ENCODE measurements around the gene DNAJB13. TPM values are rescaled to one million over a fixed set of nuclear protein-coding genes. Genes with fewer than 3 reads are reported as not detected.
A peak's percentile ranks its signal among the peaks of the same experiment; 100 is the strongest.

DNAJB13 gene
- total RNA-seq, 2 experiments from 2014 or later = not detected

GRCh38 chr11:73939096-73939495 is 11.7 kb upstream of the DNAJB13 start:
- POLR2A ChIA-PET = no interaction called here
- H3K27me3 Mint-ChIP-seq = no peaks in the 10 kb centered on the region
- peaks cover 18% of the 10 kb centered on the region for H3K36me3 Mint-ChIP-seq (ENCODE audit: low read depth)
- no peak overlapping the region for H3K27ac Mint-ChIP-seq
- no peak for DNase-seq
- peaks cover 11% of the 10 kb centered on the region for H3K9me3 Mint-ChIP-seq
- H3K4me3 Mint-ChIP-seq = no peak overlapping the region
- CTCF ChIA-PET = no interaction called here
- H3K4me1 Mint-ChIP-seq = no peaks in the 10 kb centered on the region

- Mint-ChIP-seq H3K4me1 (no peaks in the 10 kb centered on the region), H3K4me3 (no peak overlapping the region), H3K27ac (no peak overlapping the region), H3K36me3 (ENCODE audit: low read depth) (peaks cover 10% of the 10 kb centered on the region), H3K9me3 (peaks cover 11% of the 10 kb centered on the region), H3K27me3 (no peaks in the 10 kb centered on the region)
- ChIA-PET CTCF (interaction anchor here (1.0 kb wide), 1 partner anchor 10 kb away, joined by 3 read pairs; no protein-coding TSS in a partner anchor), POLR2A (no interaction called here)
- no peak for DNase-seq
Measured at GRCh38 chr11:73940801-73941570, 9.8 kb upstream of the DNAJB13 start.

GRCh38 chr11:73942010-73942409 is 8.8 kb upstream of the DNAJB13 start:
- peaks cover 10% of the 10 kb centered on the region for H3K36me3 Mint-ChIP-seq (ENCODE audit: low read depth)
- DNase-seq = no peak
- H3K9me3 Mint-ChIP-seq = peaks cover 11% of the 10 kb centered on the region
- no peak overlapping the region for H3K4me3 Mint-ChIP-seq
- CTCF ChIA-PET = interaction anchor here (1.0 to 1.4 kb wide), 2 partner anchors 8 to 11 kb away, joined by 3 read pairs; no protein-coding TSS in a partner anchor
- no peak overlapping the region for H3K27ac Mint-ChIP-seq
- POLR2A ChIA-PET = no interaction called here
- H3K27me3 Mint-ChIP-seq = no peaks in the 10 kb centered on the region
- no peaks in the 10 kb centered on the region for H3K4me1 Mint-ChIP-seq

DNA sequence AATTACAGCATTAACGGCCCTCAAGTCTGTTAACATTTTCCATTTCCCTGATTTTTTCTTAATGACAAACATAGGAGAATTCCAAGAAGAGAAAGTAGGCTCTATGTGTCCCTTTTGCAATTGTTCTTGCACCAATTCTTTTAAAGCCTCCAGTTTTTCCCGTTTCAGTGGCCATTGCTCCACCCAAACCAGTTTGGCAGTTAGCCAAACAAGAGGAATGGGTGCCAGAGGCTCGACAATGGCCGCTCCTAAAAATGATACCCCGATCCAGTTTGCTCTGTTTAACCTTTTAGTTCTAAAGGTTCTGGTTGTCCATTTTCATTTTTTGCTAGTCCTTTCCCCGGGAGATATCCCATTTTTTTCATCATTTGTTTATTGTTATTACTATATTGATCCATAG is 6.7 kb upstream of the DNAJB13 start:
- no peak for DNase-seq
- POLR2A ChIA-PET = no interaction called here
- peaks cover 5% of the 10 kb centered on the region for H3K9me3 Mint-ChIP-seq
- H3K36me3 Mint-ChIP-seq (ENCODE audit: low read depth) = peaks cover 4% of the 10 kb centered on the region
- H3K27ac Mint-ChIP-seq = no peak overlapping the region
- CTCF ChIA-PET = no interaction called here
- H3K27me3 Mint-ChIP-seq = no peaks in the 10 kb centered on the region
- H3K4me3 Mint-ChIP-seq = no peak overlapping the region
- H3K4me1 Mint-ChIP-seq = no peaks in the 10 kb centered on the region

DNA sequence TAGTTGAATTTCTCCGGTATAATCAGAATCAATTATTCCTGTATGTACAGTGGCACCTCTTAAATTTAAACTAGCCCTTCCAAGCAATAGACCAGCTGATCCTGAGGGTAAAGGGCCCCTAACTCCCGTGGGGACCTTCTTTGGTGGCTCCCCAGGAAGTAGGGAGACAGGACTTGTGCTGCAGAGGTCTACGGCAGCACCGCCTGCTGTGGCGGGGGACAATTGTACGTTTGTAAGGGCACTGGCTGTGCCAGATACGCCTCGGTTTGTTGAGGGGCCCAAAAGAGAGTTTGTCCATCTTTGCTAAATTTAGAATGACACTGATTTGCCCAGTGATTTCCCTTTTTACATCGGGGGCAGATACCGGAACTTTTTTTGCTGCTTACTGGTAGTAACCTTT is 5.9 kb upstream of the DNAJB13 start:
- Mint-ChIP-seq H3K36me3 (ENCODE audit: low read depth) (peaks cover 4% of the 10 kb centered on the region), H3K4me1 (no peaks in the 10 kb centered on the region), H3K27me3 (no peaks in the 10 kb centered on the region), H3K9me3 (peaks cover 5% of the 10 kb centered on the region), H3K4me3 (no peak overlapping the region), H3K27ac (no peak overlapping the region)
- no peak for DNase-seq
- ChIA-PET CTCF (no interaction called here), POLR2A (no interaction called here)

DNA sequence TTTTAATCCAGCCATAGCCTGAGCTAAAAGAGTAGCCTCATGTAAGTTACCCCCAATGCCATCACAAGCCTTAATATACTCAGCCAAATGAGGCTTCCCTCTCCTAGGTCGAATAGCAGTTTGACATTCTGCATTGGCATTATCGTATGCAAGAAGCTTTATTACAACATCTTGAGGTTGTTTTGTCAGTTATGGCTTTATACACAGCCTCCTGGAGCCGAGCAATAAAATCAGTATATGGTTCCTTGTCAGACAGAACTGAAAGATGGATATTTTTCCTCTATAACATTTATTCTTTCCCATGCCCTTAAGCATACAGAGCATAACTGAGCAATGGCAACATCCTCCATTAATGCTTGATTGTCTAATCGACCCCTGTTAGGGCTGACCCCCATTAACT is 5.4 kb upstream of the DNAJB13 start:
- Mint-ChIP-seq H3K4me3 (no peak overlapping the region), H3K9me3 (peaks cover 5% of the 10 kb centered on the region), H3K27me3 (no peaks in the 10 kb centered on the region), H3K4me1 (no peaks in the 10 kb centered on the region), H3K36me3 (ENCODE audit: low read depth) (peaks cover 4% of the 10 kb centered on the region), H3K27ac (no peak overlapping the region)
- DNase-seq = no peak
- POLR2A ChIA-PET = no interaction called here
- CTCF ChIA-PET = interaction anchor here (1.2 kb wide), 1 partner anchor 13 kb away, joined by 3 read pairs; no protein-coding TSS in a partner anchor

- POLR2A ChIA-PET = no interaction called here
- no peak for DNase-seq
- no peaks in the 10 kb centered on the region for H3K9me3 Mint-ChIP-seq
- no peak overlapping the region for H3K4me3 Mint-ChIP-seq
- no peaks in the 10 kb centered on the region for H3K4me1 Mint-ChIP-seq
- H3K27ac Mint-ChIP-seq = no peak overlapping the region
- H3K27me3 Mint-ChIP-seq = no peaks in the 10 kb centered on the region
- CTCF ChIA-PET = no interaction called here
- no peaks in the 10 kb centered on the region for H3K36me3 Mint-ChIP-seq (ENCODE audit: low read depth)
Measured at GRCh38 chr11:73946798-73947458, 3.9 kb upstream of the DNAJB13 start.

GRCh38 chr11:73949246-73949645 is 1.6 kb upstream of the DNAJB13 start:
- Mint-ChIP-seq H3K27me3 (no peaks in the 10 kb centered on the region), H3K27ac (peak overlapping the region; percentile 11), H3K4me3 (no peak overlapping the region), H3K36me3 (ENCODE audit: low read depth) (no peaks in the 10 kb centered on the region), H3K4me1 (no peaks in the 10 kb centered on the region), H3K9me3 (no peaks in the 10 kb centered on the region)
- ChIA-PET CTCF (interaction anchor here (0.7 kb wide), 1 partner anchor 10 kb away, joined by 3 read pairs; no protein-coding TSS in a partner anchor), POLR2A (no interaction called here)
- DNase-seq = no peak

- no peaks in the 10 kb centered on the region for H3K27me3 Mint-ChIP-seq
- no peak for DNase-seq
- no peaks in the 10 kb centered on the region for H3K9me3 Mint-ChIP-seq
- no peak overlapping the region for H3K4me3 Mint-ChIP-seq
- ChIA-PET POLR2A (no interaction called here), CTCF (no interaction called here)
- no peak overlapping the region for H3K27ac Mint-ChIP-seq
- H3K4me1 Mint-ChIP-seq = no peaks in the 10 kb centered on the region
- no peaks in the 10 kb centered on the region for H3K36me3 Mint-ChIP-seq (ENCODE audit: low read depth)
Measured at GRCh38 chr11:73949912-73950311, 914 bp upstream of the DNAJB13 start.

GRCh38 chr11:73951797-73952196 is 971 bp downstream of the DNAJB13 start:
- Mint-ChIP-seq H3K27me3 (peaks cover 5% of the 10 kb centered on the region), H3K4me1 (no peaks in the 10 kb centered on the region), H3K4me3 (no peak overlapping the region), H3K9me3 (no peaks in the 10 kb centered on the region), H3K27ac (no peak overlapping the region), H3K36me3 (ENCODE audit: low read depth) (no peaks in the 10 kb centered on the region)
- no peak for DNase-seq
- ChIA-PET CTCF (no interaction called here), POLR2A (no interaction called here)

GRCh38 chr11:73956876-73957653 is 6.2 kb downstream of the DNAJB13 start:
- DNase-seq = no peak
- ChIA-PET CTCF (interaction anchor here (0.7 to 1.6 kb wide), 3 partner anchors 11 to 364 kb away, joined by 3 read pairs; no protein-coding TSS in a partner anchor), POLR2A (interaction anchor here (0.6 kb wide), 1 partner anchor 23 kb away, joined by 3 read pairs; no protein-coding TSS in a partner anchor)
- Mint-ChIP-seq H3K36me3 (ENCODE audit: low read depth) (no peaks in the 10 kb centered on the region), H3K4me3 (no peak overlapping the region), H3K27ac (no peak overlapping the region), H3K9me3 (no peaks in the 10 kb centered on the region), H3K4me1 (peaks cover 4% of the 10 kb centered on the region), H3K27me3 (peaks cover 11% of the 10 kb centered on the region)

- no peak for DNase-seq
- H3K9me3 Mint-ChIP-seq = no peaks in the 10 kb centered on the region
- POLR2A ChIA-PET = interaction anchor here (0.6 kb wide), 1 partner anchor 22 kb away, joined by 3 read pairs; no protein-coding TSS in a partner anchor
- H3K27me3 Mint-ChIP-seq = peaks cover 12% of the 10 kb centered on the region
- H3K4me1 Mint-ChIP-seq = peaks cover 4% of the 10 kb centered on the region
- H3K4me3 Mint-ChIP-seq = no peak overlapping the region
- H3K36me3 Mint-ChIP-seq (ENCODE audit: low read depth) = no peaks in the 10 kb centered on the region
- CTCF ChIA-PET = interaction anchor here (1.0 to 1.6 kb wide), 2 partner anchors 12 to 363 kb away, joined by 3 read pairs; no protein-coding TSS in a partner anchor
- H3K27ac Mint-ChIP-seq = no peak overlapping the region
Measured at GRCh38 chr11:73957654-73958361, 7.0 kb downstream of the DNAJB13 start.
